GDM1 (cell line): Measurements from ENCODE around the gene DTNBP1.

ENCODE experiments used
- DNase-seq: peaks from one replicate; lab custom pipeline; 2025; lab: John Stamatoyannopoulos, UW

The DTNBP1 gene

DNA sequence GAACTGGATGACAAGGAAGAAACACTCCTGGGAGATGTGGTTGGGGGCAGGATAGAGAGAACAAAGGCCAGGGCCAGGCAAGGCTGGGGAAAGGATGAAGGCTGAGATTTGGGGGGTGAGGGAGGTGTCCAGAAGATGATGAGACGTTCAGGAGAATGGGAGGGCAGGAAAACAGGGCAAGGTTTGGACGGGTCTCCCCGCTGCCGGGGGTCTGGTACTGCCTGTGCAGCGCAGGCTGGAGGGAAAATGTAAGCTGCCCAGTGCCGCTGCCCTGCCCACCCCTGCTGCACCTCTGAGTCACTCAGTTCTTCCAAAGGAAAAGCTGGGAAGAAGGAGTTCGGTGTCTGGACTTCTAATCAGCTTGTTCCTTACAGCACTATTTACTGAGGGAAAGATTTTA, 130.9 kb downstream of the DTNBP1 start:
- no peak for DNase-seq

DNA sequence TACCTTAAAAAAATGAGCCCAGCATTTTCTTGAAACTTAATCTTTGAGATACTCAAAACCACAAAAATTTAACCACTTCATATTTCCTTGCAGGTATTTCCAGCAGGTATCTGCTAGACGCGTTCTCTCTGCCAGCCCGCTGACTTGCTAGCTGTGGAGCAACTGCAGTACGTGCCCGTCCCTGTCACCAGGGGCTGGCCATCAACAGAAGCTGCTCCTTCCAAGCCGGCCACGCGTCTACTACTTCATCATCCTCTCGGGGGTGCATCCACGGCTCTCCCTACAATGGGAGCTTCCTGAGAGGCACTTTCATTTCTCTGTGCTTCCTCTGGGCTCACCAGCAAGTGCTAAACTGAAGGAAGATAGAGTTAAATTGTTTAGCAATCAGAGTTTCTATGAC, 132.4 kb downstream of the DTNBP1 start:
- no peak for DNase-seq

DNA sequence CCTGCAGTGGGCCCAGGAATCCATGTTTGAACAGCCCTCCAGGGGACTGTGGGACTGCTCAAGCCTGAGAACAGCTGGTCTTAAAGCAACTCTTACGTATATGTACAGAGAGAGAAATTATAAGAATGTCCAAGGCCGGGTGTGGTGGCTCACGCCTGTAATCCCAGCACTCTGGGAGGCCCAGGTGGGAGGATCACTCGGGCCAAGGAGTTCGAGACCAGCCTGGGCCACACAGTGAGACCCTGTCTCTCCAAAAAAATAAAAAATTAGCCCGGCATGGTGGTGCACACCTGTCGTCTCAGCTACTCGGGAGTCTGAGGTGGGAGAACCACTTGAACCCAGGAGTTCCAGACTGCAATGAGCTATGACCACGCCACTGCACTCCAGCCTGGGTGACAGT, 134.0 kb downstream of the DTNBP1 start:
- DNase-seq, result no peak

DNA sequence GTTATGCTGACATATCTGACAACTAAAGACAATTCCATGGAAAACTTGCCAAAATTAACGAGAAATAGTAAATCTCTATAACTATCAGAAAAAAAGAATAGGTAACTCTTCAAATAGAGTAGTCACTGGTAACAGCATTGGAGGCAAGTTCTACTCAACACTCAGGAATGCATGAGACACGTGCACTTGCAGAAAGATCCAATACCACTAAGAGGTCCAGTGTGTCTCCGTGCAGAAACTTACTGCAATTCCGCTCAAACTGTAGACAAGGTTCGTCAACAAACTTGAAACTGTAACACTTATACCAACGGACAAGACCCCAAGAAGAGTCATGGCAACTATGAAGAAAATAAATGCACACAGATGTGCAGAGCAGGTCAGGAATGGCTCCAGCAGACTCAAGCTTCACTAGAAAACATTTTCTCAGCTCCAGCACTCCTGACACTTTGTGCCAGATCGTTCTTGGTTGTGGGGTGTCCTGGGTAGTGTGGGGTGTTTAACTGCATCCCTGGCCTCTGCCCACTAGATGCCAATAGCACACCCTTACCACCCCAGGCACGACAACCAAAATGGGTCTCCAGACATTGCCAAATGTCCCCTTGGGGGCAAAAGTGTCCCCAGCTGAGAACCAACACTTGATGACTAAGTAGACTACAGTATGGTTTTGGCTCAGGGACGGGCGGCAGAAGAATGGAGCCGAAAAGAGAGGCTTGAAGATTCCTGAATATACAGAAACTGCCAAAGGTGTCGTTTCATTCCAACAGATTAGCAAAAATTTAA, 134.8 kb downstream of the DTNBP1 start:
- DNase-seq, result no peak

DNA sequence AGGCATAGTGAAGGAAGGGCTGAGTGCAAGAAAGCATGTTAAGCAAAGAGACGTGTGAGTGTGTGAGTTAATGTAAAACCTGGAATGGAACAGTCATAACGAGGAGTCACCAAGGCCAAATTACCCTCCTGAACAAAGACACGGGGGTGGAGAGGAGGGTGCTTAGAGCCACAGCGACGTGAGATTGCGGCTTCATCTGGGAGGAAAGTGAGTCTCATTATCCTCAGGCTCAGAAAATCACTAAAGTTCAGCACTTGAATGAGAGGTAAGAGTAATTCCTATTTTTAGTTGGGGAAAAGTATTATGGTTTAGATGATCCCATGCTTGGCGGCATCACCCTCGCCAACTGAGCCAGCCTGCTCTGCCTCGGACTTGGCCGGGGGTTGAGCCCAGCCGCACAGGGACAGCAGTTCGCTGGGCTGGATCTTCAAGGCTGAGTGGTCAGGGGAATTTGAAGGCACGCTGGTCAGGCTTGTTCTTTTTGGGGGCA, 136.6 kb downstream of the DTNBP1 start:
- DNase-seq, result no peak

DNA sequence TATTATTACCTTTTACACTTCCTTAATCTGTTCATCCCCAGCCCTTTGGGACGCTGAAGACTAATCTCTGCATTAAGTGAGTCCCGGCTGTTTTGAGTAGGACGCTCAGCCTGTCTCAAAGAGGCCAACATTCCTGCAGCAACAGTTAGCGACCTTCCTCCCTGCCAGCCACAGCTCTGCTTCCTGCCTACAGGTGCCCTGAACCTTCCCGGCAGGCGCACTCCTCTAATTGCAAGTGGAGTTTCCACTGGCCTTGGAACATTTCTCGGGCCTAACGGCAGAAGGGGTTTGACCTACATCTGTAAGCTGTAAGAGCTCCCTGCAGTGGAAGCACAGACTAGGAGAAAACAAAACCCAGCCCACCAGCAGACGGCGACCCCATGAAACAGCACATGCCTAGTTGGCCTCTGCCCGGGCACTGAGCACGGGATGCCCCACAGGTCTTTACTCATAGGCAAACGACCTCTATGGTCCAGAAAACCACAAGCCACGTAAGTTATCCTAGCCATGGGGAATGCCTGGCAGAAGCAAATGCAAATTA, 137.9 kb downstream of the DTNBP1 start:
- DNase-seq, result no peak

DNA sequence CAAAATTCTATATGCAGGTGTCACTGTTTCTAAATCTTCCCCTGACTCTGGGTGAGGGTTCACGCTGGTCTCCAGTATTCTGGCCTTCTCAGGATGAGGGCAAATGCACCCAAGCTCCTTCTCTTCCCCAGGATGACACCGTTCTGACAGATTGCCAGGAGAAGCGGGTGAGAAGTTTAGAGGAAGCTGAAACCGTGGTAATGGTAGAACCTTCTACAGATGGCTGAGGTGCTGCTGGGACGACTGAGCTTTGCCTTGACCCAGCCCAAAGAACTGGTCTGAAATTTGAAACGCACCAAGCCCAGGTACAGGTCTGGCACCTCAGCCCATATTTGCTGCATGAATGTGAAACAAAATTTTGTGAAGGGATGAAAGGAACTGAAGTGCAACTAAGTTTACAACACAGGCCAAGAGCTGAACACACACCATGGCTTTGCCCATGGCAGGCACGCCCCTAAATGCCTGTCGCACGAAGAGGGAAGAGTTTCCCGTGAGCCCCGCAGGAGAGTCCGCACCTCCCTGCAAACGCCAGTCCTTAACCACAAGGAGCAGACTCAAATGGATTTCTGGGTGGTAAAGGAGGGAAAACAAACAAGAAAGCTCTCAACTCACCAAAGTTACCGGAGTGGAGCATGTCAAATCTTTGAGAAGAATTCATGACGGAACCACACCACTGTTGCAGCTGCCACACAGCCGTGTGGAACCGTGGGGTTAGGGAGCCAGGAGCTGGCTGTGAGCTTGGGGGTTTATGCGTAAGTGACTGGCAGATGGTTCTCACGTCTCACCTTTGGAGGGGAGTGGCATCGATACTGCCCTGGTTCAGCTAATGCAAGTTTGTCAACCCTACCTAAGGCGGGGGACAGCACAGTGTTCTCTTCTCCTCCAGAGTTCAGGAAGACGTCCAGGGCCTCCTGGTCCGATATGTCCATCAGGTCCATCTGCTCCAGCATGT, 138.9 kb downstream of the DTNBP1 start:
- DNase-seq, result no peak

DNA sequence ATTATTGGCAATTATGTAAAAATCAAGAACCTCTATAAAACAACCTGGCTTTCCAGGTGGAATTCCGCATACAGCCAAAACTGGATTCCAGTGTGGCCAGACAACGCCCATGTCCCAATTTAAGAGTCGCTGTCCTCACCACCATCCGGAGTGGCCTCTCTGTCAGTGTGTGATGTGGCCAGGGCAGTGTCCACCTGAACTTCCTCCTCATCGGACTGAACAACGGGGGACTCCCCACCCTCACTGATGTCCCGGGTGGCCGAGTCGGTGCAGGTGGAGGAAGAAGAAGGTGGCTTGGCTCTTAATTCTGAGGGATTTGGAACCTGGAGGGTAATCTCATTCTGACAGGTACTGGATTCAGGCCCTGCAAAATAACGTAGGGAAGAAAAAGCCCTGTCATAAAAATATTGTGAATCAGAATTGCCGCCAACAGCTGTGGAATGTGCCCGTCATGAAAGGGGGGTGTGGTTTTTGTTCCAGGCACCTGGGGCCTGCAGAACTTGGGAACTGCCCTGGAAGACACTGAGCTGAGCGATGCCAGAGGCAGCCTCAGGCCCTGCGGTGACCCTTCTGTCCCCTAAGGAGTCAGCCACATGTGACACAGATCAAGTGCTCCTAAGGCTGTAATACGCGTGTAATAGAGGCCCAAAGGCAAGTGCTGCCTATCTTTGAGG, 139.8 kb downstream of the DTNBP1 start:
- DNase-seq, result no peak

DNA sequence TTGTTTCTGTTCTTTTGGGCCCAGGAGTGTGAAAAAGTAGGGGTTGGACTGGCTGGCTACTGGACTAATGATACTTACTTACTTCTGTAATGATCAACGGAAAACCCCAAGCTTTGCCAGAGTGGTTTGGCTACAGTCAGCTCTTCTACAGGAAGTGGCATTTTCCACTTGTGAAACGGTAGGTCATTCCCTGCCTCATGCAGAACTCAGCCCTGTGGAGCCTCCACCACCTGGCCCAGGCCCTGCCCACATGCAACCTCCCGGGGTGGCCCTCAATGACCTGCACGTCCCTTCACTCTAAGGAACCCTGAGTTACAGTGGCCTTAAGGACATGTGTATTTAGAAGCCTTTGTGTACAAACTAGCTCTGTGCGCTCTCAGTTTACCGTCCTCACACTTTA, 140.4 kb downstream of the DTNBP1 start:
- DNase-seq, result no peak

DNA sequence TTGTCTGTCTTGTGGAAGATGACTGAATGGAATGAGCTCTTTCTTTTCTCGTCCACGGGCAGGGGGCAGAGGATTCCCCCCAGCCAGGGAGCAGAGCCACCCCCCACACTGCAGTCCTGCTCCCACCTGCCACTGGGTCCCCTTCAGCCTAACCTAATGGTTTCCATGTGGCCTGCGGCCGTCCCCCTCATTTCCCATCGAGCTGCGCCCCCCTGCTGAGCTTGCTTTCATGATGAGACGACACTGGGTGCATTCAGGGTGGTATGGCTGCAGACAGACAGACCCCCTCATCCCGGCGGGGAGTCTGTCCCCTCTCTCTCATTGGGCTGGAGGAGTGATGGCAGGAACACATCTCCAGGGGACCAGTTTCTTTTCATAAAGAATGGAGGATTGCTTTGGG, 140.8 kb downstream of the DTNBP1 start:
- DNase-seq, result no peak

DNA sequence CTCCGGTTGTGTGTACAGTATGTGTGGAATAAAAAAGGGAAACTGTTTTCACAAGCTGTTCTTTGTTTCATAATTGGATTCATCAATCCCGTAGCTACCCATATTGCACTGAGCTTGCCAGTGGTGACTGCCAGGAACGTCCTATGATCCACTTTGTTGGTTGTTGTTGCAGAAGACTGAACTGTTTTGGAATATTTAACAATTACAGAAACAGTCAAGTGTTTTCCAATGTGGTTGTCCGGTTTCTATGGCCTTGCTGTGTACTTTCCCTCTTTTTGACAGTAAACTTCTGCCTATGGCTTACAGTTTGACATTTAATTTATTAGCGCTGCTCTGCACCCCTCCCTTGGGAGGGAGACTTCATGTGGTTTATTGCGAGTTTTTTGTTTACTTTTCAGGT, 141.2 kb downstream of the DTNBP1 start:
- DNase-seq, result no peak

DNA sequence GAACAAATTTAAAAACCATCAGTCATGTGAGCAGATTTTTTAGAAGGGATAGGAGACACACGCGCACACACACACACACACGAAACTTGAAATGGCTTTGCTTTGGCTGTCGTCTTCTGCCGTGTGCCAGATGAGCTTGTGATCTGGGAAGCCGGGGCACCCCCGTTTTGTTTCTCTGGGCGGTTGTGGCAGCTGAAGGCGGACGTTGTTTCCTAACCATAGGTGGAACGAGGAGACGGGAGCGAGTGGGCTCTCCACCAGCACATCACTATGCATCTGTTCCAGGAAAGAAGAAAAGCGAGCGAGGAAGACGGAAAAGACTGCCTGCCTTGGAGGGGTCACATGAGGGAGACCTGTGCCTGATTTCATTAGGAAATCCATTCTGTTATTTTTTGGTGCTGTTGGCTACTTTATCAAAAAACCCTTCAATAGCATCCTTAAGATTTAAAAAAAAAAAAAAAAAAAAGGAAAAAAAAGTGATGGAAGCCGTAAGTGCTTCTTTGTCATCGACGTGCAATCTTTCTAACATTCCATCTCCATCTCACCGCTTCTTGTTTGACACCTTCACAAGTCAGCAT, 142.1 kb downstream of the DTNBP1 start:
- DNase-seq, result no peak

DNA sequence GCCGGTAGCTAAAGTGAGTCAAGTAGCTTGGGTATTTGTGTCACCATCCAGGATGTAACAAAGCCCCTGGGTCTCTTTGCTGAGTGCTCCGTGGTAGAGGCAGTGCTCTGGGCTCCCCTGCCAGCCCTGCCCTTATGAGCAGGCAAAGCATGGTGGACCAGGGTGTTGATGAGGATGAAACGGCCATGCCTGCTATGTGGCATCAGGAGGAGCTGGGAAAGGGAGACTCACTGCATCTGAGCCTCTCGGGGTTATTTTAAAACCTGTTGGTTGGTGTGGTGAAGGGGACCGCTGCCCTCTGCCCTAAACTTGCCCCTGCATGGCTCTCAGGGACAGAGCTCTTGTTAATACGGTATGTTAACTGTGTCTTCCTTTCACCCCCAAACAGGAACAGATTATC, 143.1 kb downstream of the DTNBP1 start:
- no peak for DNase-seq

DNA sequence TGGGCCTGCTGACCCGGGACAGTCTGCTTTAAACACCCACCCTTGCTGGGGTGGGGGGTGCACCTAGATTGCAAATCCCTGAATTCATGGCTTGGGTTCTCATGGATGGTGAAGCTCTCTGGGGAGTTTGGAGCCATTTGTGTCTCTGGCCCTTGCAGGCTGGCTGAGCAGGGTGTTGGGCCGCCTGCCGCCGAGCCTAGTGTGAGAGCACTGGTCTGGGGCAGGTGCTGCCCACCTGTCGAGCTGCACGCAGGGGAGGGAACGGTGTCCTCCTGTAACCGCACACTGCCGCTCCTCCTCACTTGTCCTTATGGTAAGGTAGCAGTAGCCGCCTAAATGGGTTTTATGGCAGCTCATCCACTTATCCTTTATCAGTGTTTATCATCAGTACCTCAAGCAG, 143.9 kb downstream of the DTNBP1 start:
- no peak for DNase-seq

DNA sequence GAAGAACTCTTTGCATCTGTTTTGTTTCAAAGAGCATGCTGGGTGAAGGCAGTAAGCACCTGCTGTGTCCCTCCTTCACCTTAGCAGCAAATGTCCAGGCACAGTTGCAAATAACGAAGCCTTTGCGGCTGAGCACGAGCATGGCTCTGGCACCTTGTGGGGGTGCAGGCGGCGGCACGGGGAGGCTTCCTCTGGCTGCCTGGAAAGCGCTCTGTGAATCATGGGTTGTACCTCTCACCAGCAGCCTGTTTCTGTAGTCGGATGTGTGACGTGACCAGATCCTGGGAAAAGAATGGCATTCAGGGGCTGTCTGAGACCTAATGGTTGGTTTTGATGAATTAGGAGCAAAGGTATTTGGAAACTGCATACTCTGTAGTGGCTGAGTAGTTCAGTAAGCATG, 144.8 kb downstream of the DTNBP1 start:
- DNase-seq, result no peak

DNA sequence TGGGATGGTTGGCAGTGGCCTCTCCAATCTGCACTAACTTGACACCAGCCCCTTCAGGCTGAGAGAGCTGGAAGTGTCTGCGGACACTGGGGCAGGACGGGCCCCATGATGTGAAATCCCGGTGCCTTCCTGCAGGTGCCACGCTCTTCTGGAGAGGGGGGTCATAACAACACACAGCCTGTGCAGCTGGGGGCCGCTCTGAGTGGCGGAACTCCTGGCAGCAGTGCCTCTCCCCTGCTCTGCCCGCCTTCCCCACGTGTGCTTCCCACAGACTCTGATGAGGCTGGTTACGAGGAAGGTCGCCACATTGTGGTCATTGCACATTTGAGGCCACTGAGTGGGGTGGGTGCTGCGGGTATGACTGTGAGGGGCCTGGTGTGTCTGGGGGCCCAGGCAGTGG, 145.2 kb downstream of the DTNBP1 start:
- no peak for DNase-seq

DNA sequence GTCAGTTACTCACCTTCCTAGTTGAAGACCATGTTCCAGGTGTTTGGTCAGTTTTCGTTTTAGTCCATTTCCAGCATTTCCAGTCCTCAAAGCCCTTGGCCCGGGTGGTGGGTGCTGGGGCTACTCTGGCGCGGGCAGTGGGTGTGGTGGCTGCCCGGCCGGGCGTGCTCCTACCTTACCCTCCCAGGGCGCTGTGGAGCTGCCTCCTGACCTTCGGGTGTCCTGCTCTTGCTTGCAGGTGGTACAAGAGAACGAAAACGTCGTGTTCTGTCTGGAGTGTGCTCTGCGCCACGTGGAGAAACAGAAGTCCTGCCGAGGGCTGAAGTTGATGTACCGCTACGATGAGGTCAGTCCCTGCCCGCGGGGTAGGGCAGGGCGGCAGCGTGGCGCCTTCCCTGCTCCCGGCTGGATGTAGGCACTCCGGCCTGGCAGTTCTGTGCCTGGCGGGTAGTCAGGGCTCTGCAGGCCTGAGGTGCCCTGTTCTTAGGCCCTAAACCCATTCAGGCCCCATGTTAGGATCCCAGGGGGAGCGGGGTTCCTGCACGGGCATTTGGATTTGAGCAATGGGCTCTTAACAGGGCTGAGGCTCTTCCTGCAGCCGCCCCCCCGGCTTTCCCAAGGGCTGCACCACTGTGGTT, 145.8 kb downstream of the DTNBP1 start:
- no peak for DNase-seq

DNA sequence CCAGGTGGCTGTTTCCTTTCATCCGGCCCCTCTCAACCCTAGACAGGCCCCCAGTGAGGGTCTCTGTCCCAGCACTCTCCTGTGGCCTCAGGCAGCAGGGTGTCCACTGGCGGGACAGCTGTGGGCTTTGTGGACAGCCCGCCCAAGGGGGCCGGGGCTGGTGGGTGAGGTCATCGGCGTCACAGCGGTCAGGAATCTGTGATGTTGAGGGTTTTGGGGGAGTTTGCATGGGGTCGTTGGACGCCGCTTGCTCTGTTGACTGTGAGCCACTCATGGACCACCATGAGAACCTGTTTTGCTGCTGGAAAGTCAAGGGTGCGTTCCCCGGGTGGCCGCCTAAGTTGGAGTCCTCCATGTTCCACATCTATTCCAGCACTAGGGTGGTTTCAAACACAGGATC, 146.4 kb downstream of the DTNBP1 start:
- no peak for DNase-seq

DNA sequence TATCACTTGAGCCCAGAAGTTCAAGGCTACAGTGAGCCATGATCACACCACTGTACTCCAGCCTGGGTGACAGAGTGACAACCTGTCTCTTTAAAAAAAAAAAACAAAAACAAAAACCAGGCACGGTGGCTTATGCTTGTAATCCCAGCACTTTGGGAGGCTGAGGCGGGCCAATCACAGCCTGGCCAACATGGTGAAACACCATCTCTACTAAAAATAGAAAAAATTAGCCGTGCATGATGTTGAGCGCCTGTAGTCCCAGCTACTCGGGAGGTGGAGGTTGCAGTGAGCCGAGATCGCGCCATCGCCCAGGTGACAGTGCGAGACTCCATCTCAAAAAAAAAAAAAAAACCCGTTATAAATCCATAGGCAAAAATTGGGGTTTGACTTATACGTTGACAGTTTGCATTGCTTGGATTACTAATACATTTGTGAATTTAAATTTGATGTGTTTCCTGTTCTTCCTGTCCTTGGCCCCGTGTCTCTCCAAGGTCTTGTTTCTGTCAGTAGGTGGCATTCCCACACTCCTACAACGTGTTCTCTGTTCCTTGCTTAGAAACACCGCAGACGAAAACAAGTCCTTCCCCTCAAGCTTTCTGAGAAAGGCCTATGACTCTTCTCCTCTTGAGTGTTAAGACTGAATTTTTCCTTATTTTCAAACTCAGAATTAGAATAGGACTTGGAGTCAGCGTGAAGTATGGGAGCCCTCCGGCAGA, 147.0 kb downstream of the DTNBP1 start:
- DNase-seq, result no peak

DNA sequence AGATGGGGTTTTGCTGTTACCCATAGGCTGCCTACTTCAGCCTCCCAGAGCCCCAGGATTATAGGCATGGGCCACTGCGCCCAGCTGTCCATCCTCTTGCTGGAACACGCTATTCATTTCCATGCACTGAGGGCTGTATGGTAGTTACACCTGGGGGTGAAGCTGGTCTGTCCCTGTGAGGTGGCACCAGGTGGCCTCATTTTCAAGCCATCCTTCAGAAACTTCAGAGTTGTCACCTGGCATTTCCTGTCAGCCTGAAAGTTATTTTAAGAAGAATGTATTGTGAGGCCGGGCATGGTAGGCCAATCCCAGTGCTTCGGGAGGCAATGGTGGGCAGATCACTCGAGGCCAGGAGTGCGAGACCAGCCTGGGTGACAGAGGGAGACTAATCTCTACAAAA, 147.6 kb downstream of the DTNBP1 start:
- DNase-seq, result no peak
